Muscle of leg (tissue), 11 donors: ENCODE data around the gene TFE3. TPM values are rescaled to one million over a fixed set of nuclear protein-coding genes. Genes with fewer than 3 reads are reported as not detected.
A peak's percentile ranks its signal among the peaks of the same experiment; 100 is the strongest.

Experiments used
- DNase-seq: peaks from one replicate; pipeline ENCODE4 v3.0.0; 2013
- H3K27ac ChIP-seq: one replicate; pipeline ENCODE4 v1.5.1; 2013; ENCODE audit warnings: mild to moderate bottlenecking, low read length, control low read depth
- H3K27me3 ChIP-seq: one replicate; pipeline ENCODE4 v1.6.1; 2013; ENCODE audit warnings: low read length; ENCODE audit not compliant: control insufficient read depth, insufficient read depth
- H3K36me3 ChIP-seq: one replicate; pipeline ENCODE4 v1.6.1; 2013; ENCODE audit warnings: low read length; ENCODE audit not compliant: control insufficient read depth, insufficient read depth
- H3K4me1 ChIP-seq: one replicate; pipeline ENCODE4 v1.6.1; 2013; ENCODE audit warnings: low read length; ENCODE audit not compliant: control insufficient read depth, insufficient read depth
- H3K4me3 ChIP-seq: one replicate; pipeline ENCODE4 v1.5.1; 2013; ENCODE audit warnings: low read length, control low read depth
- H3K9me3 ChIP-seq: replicated peaks from 2 replicates; pipeline ENCODE4 v1.6.1; 2013; ENCODE audit warnings: low read depth, low read length; ENCODE audit not compliant: control insufficient read depth
- WGBS: methylation state at CpG from one replicate; pipeline ENCODE4 v1.1.5; 2013; ENCODE audit warnings: missing lambda C conversion rate; ENCODE audit not compliant: insufficient coverage; 5-methylcytosine and 5-hydroxymethylcytosine counted together
- polyA plus RNA-seq, 8 donors: library from polyadenylated mRNA; unstranded; fragments of 120-200 nt; gene quantifications; one replicate each; pipeline versions ENCODE4 v1.2.1 to v1.2.3, GENCODE V29; 2013; ENCODE audit warnings: inconsistent platforms in 1 of 8, low replicate concordance in 1 of 8; ENCODE audit not compliant: insufficient read length in 8 of 8, insufficient read depth in 1 of 8
- total RNA-seq: library from RNA; stranded (reverse); fragments of 120-200 nt; gene quantifications from one replicate; pipeline ENCODE4 v1.2.4, GENCODE V29; 2013

TFE3 gene
- total and polyA plus RNA-seq, 9 donors: 10.8 to 27.3 (median 21.2) TPM

GRCh38 chrX:49002091-49002935, 40.8 kb downstream of the TFE3 start, which contains the start of gene GRIPAP1:
Gene GRIPAP1 (minus strand): TSS chrX:49002264. CDS start chrX:49002229, 35 bp downstream.
- Histone ChIP-seq H3K36me3 (peaks cover 13% of the 10 kb centered on the region), H3K9me3 (no peaks in the 10 kb centered on the region), H3K4me3 (peak within 1 kb of the TSS; percentile 58), H3K27ac (peak within 1 kb of the TSS; percentile 66), H3K4me1 (peaks cover 8% of the 10 kb centered on the region), H3K27me3 (no peaks in the 10 kb centered on the region)
- WGBS: 36% methylated on average over 25 of the region's 38 CpGs
- DNase-seq: peak; percentile 95

GRCh38 chrX:49001521-49002090, 41.6 kb downstream of the TFE3 start:
- DNase-seq: peak; percentile 24
- Histone ChIP-seq H3K4me3 (peak overlapping the region; percentile 58), H3K9me3 (no peaks in the 10 kb centered on the region), H3K4me1 (peaks cover 8% of the 10 kb centered on the region), H3K27me3 (no peaks in the 10 kb centered on the region), H3K27ac (peak overlapping the region; percentile 66), H3K36me3 (peaks cover 19% of the 10 kb centered on the region)
- WGBS: 38% methylated on average over 17 of the region's 17 CpGs

- peaks cover 19% of the 10 kb centered on the region for H3K36me3 ChIP-seq
- H3K4me1 ChIP-seq: peaks cover 8% of the 10 kb centered on the region
- H3K4me3 ChIP-seq: no peak overlapping the region
- WGBS: 83% methylated on average over 3 of the region's 4 CpGs
- no peak overlapping the region for H3K27ac ChIP-seq
- H3K27me3 ChIP-seq: no peaks in the 10 kb centered on the region
- DNase-seq: no peak
- H3K9me3 ChIP-seq: no peaks in the 10 kb centered on the region
Observed at GRCh38 chrX:49000636-49001035, 42.5 kb downstream of the TFE3 start.

GRCh38 chrX:48999030-48999429, 44.1 kb downstream of the TFE3 start:
- Histone ChIP-seq H3K27ac (no peak overlapping the region), H3K36me3 (peaks cover 21% of the 10 kb centered on the region), H3K4me3 (no peak overlapping the region), H3K4me1 (peaks cover 8% of the 10 kb centered on the region), H3K9me3 (no peaks in the 10 kb centered on the region), H3K27me3 (no peaks in the 10 kb centered on the region)
- WGBS: 81% methylated on average over 2 of the region's 5 CpGs
- no peak for DNase-seq

GRCh38 chrX:48998391-48998790, 44.8 kb downstream of the TFE3 start:
- Histone ChIP-seq H3K9me3 (no peaks in the 10 kb centered on the region), H3K36me3 (peaks cover 24% of the 10 kb centered on the region), H3K4me1 (peaks cover 8% of the 10 kb centered on the region), H3K4me3 (no peak overlapping the region), H3K27me3 (no peaks in the 10 kb centered on the region), H3K27ac (no peak overlapping the region)
- WGBS: 86% methylated on average over 2 of the region's 4 CpGs
- no peak for DNase-seq

GRCh38 chrX:48997865-48998264, 45.3 kb downstream of the TFE3 start:
- Histone ChIP-seq H3K4me3 (no peak overlapping the region), H3K27ac (no peak overlapping the region), H3K36me3 (peaks cover 24% of the 10 kb centered on the region), H3K4me1 (peaks cover 8% of the 10 kb centered on the region), H3K9me3 (no peaks in the 10 kb centered on the region), H3K27me3 (no peaks in the 10 kb centered on the region)
- no peak for DNase-seq
- WGBS: 38% methylated on average over 1 of the region's 1 CpG

GRCh38 chrX:48997455-48997854, 45.7 kb downstream of the TFE3 start:
- Histone ChIP-seq H3K4me3 (no peak overlapping the region), H3K4me1 (peaks cover 8% of the 10 kb centered on the region), H3K36me3 (peaks cover 26% of the 10 kb centered on the region), H3K9me3 (no peaks in the 10 kb centered on the region), H3K27me3 (no peaks in the 10 kb centered on the region), H3K27ac (no peak overlapping the region)
- DNase-seq: no peak
- WGBS: 88% methylated on average over 3 of the region's 3 CpGs

- Histone ChIP-seq H3K36me3 (peaks cover 29% of the 10 kb centered on the region), H3K9me3 (no peaks in the 10 kb centered on the region), H3K4me1 (peaks cover 8% of the 10 kb centered on the region), H3K4me3 (no peak overlapping the region), H3K27ac (no peak overlapping the region), H3K27me3 (no peaks in the 10 kb centered on the region)
- WGBS: 51% methylated on average over 5 of the region's 6 CpGs
- no peak for DNase-seq
Observed at GRCh38 chrX:48996969-48997368, 46.2 kb downstream of the TFE3 start.

- H3K36me3 ChIP-seq: peaks cover 35% of the 10 kb centered on the region
- no peaks in the 10 kb centered on the region for H3K27me3 ChIP-seq
- no peaks in the 10 kb centered on the region for H3K9me3 ChIP-seq
- H3K4me1 ChIP-seq: no peaks in the 10 kb centered on the region
- H3K4me3 ChIP-seq: no peak overlapping the region
- H3K27ac ChIP-seq: no peak overlapping the region
- no peak for DNase-seq
Observed at GRCh38 chrX:48992341-48992740, 50.8 kb downstream of the TFE3 start.

- no peak for DNase-seq
Observed at GRCh38 chrX:48989483-48989882, 53.7 kb downstream of the TFE3 start.

More at GRCh38 chrX:48989483-48989882, 53.7 kb downstream of the TFE3 start:
- H3K9me3 ChIP-seq: no peaks in the 10 kb centered on the region
- H3K36me3 ChIP-seq: peaks cover 29% of the 10 kb centered on the region
- no CpG with 5 or more reads among the region's 4 CpGs for WGBS
- H3K27me3 ChIP-seq: no peaks in the 10 kb centered on the region
- peak overlapping the region; percentile 47 for H3K27ac ChIP-seq
- no peak overlapping the region for H3K4me3 ChIP-seq
- no peaks in the 10 kb centered on the region for H3K4me1 ChIP-seq
